ENCODE measurements around the gene BTNL2.

DNA sequence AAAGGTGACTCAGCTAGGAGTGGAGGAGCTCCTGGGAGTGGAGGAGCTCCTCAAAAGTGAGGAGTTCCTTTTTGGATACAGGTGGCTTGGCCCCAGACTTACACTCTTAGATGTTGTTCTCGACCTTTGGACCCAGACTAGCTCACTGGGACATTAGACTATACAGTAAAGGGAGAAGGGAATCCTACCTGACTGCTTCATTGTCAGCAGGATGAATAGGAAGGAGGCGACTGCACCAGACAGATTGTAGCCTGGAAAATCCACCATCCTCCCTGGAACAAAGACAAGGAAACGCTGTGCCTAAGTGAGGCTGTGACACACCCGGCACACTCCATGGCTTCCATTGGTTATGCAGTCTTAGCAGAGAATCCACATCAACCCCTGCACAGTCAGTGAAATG, at the start of gene BTNL2:
- TF ChIP-seq, protein P1, sequence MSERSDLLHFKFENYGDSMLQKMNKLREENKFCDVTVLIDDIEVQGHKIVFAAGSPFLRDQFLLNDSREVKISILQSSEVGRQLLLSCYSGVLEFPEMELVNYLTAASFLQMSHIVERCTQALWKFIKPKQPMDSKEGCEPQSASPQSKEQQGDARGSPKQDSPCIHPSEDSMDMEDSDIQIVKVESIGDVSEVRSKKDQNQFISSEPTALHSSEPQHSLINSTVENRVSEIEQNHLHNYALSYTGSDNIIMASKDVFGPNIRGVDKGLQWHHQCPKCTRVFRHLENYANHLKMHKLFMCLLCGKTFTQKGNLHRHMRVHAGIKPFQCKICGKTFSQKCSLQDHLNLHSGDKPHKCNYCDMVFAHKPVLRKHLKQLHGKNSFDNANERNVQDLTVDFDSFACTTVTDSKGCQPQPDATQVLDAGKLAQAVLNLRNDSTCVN (CRISPR knock-in tag; IDR thresholded peaks at IDR 0.05): no peak
- TF ChIP-seq, protein P2, sequence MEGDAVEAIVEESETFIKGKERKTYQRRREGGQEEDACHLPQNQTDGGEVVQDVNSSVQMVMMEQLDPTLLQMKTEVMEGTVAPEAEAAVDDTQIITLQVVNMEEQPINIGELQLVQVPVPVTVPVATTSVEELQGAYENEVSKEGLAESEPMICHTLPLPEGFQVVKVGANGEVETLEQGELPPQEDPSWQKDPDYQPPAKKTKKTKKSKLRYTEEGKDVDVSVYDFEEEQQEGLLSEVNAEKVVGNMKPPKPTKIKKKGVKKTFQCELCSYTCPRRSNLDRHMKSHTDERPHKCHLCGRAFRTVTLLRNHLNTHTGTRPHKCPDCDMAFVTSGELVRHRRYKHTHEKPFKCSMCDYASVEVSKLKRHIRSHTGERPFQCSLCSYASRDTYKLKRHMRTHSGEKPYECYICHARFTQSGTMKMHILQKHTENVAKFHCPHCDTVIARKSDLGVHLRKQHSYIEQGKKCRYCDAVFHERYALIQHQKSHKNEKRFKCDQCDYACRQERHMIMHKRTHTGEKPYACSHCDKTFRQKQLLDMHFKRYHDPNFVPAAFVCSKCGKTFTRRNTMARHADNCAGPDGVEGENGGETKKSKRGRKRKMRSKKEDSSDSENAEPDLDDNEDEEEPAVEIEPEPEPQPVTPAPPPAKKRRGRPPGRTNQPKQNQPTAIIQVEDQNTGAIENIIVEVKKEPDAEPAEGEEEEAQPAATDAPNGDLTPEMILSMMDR (IDR thresholded peaks at IDR 0.05 in 2 of 3, conservative IDR thresholded peaks at IDR 0.05 in 1 of 3; ENCODE audit: insufficient read depth in 2 of 3, low read depth in 1 of 3, low read length in 3 of 3): no peak
- TF ChIP-seq HOXB6 (CRISPR knock-in tag; IDR thresholded peaks at IDR 0.05; ENCODE audit: borderline replicate concordance) (no peak), BRCA1 (IDR thresholded peaks at IDR 0.05) (no peak), BRCA1 (CRISPR knock-in tag; IDR thresholded peaks at IDR 0.05) (no peak), CHD1 (IDR thresholded peaks at IDR 0.05; ENCODE audit: low read length) (no peak), PCBP1 (IDR thresholded peaks at IDR 0.05; ENCODE audit: low read depth, low read length, poor library complexity, severe bottlenecking) (no peak), ILK (tag; IDR thresholded peaks at IDR 0.05; ENCODE audit: borderline replicate concordance, low read depth) (no peak)
- TF ChIP-seq, protein P3, sequence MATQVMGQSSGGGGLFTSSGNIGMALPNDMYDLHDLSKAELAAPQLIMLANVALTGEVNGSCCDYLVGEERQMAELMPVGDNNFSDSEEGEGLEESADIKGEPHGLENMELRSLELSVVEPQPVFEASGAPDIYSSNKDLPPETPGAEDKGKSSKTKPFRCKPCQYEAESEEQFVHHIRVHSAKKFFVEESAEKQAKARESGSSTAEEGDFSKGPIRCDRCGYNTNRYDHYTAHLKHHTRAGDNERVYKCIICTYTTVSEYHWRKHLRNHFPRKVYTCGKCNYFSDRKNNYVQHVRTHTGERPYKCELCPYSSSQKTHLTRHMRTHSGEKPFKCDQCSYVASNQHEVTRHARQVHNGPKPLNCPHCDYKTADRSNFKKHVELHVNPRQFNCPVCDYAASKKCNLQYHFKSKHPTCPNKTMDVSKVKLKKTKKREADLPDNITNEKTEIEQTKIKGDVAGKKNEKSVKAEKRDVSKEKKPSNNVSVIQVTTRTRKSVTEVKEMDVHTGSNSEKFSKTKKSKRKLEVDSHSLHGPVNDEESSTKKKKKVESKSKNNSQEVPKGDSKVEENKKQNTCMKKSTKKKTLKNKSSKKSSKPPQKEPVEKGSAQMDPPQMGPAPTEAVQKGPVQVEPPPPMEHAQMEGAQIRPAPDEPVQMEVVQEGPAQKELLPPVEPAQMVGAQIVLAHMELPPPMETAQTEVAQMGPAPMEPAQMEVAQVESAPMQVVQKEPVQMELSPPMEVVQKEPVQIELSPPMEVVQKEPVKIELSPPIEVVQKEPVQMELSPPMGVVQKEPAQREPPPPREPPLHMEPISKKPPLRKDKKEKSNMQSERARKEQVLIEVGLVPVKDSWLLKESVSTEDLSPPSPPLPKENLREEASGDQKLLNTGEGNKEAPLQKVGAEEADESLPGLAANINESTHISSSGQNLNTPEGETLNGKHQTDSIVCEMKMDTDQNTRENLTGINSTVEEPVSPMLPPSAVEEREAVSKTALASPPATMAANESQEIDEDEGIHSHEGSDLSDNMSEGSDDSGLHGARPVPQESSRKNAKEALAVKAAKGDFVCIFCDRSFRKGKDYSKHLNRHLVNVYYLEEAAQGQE (IDR thresholded peaks at IDR 0.05; ENCODE audit: borderline replicate concordance): no peak
- TF ChIP-seq, protein P3 (CRISPR knock-in tag; IDR thresholded peaks at IDR 0.05; ENCODE audit: low read depth): no peak
